WTC11 (cell line): ENCODE data around the gene SEMA3C.

ENCODE experiments used
- CTCF ChIP-seq: fragments of 200-600 bp; IDR thresholded peaks from 2 replicates; pipeline ENCODE4 v1.8.0; 2022; ENCODE audit warnings: antibody characterized with exemption
- ETV6 ChIP-seq: sonication (generic); formaldehyde crosslinking; IDR thresholded peaks from 2 replicates; pipeline ENCODE4 v1.8.1; 2022; ENCODE audit warnings: mild to moderate bottlenecking, missing genetic modification reagents
- FOXJ3 ChIP-seq: sonication (generic); formaldehyde crosslinking; IDR thresholded peaks from 2 replicates; pipeline ENCODE4 v1.9.0; 2021; ENCODE audit warnings: missing genetic modification reagents, mild to moderate bottlenecking, borderline replicate concordance
- FOXK1 ChIP-seq: sonication (generic); formaldehyde crosslinking; IDR thresholded peaks from 2 replicates; pipeline ENCODE4 v1.8.0; 2022; ENCODE audit warnings: mild to moderate bottlenecking, moderate library complexity, missing genetic modification reagents
- JUN ChIP-seq: sonication (generic); formaldehyde crosslinking; IDR thresholded peaks from 2 replicates; pipeline ENCODE4 v1.8.0; 2023; ENCODE audit warnings: mild to moderate bottlenecking, missing genetic modification reagents
- NFYB ChIP-seq: sonication (generic); formaldehyde crosslinking; conservative IDR thresholded peaks from 2 replicates; pipeline ENCODE4 v1.8.0; 2022; ENCODE audit warnings: low read depth, missing genetic modification reagents
- NR2C2 ChIP-seq: sonication (generic); formaldehyde crosslinking; IDR thresholded peaks from 2 replicates; pipeline ENCODE4 v1.8.0; 2022; ENCODE audit warnings: mild to moderate bottlenecking, missing genetic modification reagents
- SP1 ChIP-seq: sonication (generic); formaldehyde crosslinking; conservative IDR thresholded peaks from 2 replicates; pipeline ENCODE4 v1.8.1; 2022; ENCODE audit warnings: missing genetic modification reagents
- TCF7 ChIP-seq: sonication (generic); formaldehyde crosslinking; IDR thresholded peaks from 2 replicates; pipeline ENCODE4 v1.8.0; 2022; ENCODE audit warnings: mild to moderate bottlenecking, low read depth, missing genetic modification reagents, moderate library complexity
- TEAD1 ChIP-seq: sonication (generic); formaldehyde crosslinking; IDR thresholded peaks from 2 replicates; pipeline ENCODE4 v1.8.0; 2022; ENCODE audit warnings: mild to moderate bottlenecking, missing genetic modification reagents
- TP53 ChIP-seq: sonication (generic); formaldehyde crosslinking; IDR thresholded peaks from 2 replicates; pipeline ENCODE4 v1.8.1; 2023; ENCODE audit warnings: mild to moderate bottlenecking, missing genetic modification reagents
- USF2 ChIP-seq: sonication (generic); formaldehyde crosslinking; IDR thresholded peaks from 2 replicates; pipeline ENCODE4 v1.8.1; 2023; ENCODE audit warnings: mild to moderate bottlenecking, missing genetic modification reagents, moderate library complexity
- ZBTB21 ChIP-seq: sonication (generic); formaldehyde crosslinking; IDR thresholded peaks from 2 replicates; pipeline ENCODE4 v1.8.1; 2023; ENCODE audit warnings: mild to moderate bottlenecking, missing genetic modification reagents, borderline replicate concordance
- TF ChIP-seq, protein P1 (sequence below): sonication (generic); formaldehyde crosslinking; conservative IDR thresholded peaks from 2 replicates; pipeline ENCODE4 v1.8.1; 2022; ENCODE audit warnings: mild to moderate bottlenecking, missing genetic modification reagents

DNA sequence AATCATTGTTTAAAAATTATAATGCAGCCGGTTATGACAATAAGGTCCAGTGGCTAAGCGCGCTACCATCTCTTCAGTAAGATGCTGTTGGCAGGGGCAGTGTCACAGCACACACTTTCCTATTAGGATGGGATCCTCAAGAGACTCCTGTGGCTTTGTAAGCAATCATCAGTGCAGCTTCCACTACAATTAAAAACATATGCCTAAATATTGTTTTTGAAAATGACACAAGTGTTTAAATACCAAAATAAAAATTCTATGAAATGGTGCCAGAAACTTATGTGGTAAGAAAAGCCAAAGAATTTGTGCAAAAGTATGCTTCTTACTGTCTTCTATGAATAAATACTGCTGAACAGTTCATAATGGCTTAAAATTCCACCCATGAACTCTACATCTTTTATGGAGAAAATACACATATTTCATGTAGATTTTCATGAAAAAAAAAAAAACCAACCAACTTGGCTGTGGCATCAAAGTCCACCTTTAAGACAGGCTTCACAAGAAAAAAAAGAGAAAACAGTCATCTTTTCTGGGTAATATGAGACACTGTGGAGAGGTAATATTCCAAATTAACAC, 132.8 kb downstream of the SEMA3C start:
- TF ChIP-seq CTCF (no peak), ZBTB21 (no peak), SP1 (no peak), USF2 (CRISPR knock-in tag) (no peak), NFYB (CRISPR knock-in tag) (no peak), TEAD1 (CRISPR knock-in tag) (no peak), FOXJ3 (CRISPR knock-in tag) (no peak), TP53 (CRISPR knock-in tag) (no peak), ETV6 (CRISPR knock-in tag) (no peak), JUN (no peak), TCF7 (CRISPR knock-in tag) (no peak), NR2C2 (CRISPR knock-in tag) (no peak), FOXK1 (CRISPR knock-in tag) (no peak)
- TF ChIP-seq, protein P1, sequence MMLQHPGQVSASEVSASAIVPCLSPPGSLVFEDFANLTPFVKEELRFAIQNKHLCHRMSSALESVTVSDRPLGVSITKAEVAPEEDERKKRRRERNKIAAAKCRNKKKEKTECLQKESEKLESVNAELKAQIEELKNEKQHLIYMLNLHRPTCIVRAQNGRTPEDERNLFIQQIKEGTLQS (CRISPR knock-in tag) = no peak
